Measurements from ENCODE around the gene ASCL5.

Gene ASCL5

DNA sequence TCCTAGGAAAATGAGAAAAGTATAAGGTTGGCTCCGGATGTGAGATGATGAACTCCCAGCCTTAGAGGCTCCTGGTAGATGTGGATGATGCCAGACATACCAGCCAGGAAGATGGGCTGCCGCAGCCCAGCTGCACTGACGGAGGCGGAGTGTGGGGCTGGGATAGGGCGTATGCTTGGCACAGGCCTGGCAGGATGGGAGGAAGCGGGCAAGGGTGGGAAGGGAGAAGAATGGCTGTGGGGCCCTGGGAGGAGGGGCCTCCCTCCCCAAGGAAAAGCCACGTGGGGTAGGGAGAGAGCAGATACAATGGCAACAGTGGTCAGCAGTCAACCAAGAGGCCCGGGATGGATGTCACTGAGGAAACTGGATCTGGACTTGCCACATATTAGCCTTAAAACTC, 62.2 kb downstream of the ASCL5 start:
- H3K4me1 ChIP-seq (ENCODE audit: insufficient read depth, low read length), result no peaks in the 10 kb centered on the region
- TF ChIP-seq EZH2 (IDR thresholded peaks at IDR 0.05; ENCODE audit: borderline replicate concordance, low read depth, low read length, severe bottlenecking), result no peak
- no peak for TF ChIP-seq CTCF (IDR thresholded peaks at IDR 0.05; ENCODE audit: borderline replicate concordance, extremely low read depth, low read length, poor library complexity, severe bottlenecking)
- H3K4me3 ChIP-seq (ENCODE audit: low read depth in 1 of 2, low read length in 2 of 2), result no peak overlapping the region
- no peak for DNase-seq
- no peak overlapping the region for H2AFZ ChIP-seq (ENCODE audit: low read depth, low read length)
- ATAC-seq (ENCODE audit: insufficient read depth, low read depth), result no peak
- peaks cover 5% of the 10 kb centered on the region for H3K27me3 ChIP-seq (ENCODE audit: insufficient read depth, low read length, poor library complexity)
- no peaks in the 10 kb centered on the region for H3K36me3 ChIP-seq (ENCODE audit: insufficient read depth, low read length)
- H3K27ac ChIP-seq (ENCODE audit: low read length), result no peak overlapping the region
- no peak overlapping the region for H3K4me2 ChIP-seq (ENCODE audit: insufficient read depth, low read length)
- H3K9ac ChIP-seq (ENCODE audit: low read depth, low read length), result no peak overlapping the region
- no peaks in the 10 kb centered on the region for H3K9me3 ChIP-seq (ENCODE audit: insufficient read depth, low read length, severe bottlenecking)
- no peaks in the 10 kb centered on the region; the same call in 1 of the 2 replicates for H4K20me1 ChIP-seq (ENCODE audit: insufficient read depth, low read length)
- H3K79me2 ChIP-seq (ENCODE audit: insufficient read depth, low read length), result no peaks in the 10 kb centered on the region

Data from DND-41 (cell line).